Uterus (tissue), 4 donors: Measurements from ENCODE around the gene PDZD11. TPM values are rescaled to one million over a fixed set of nuclear protein-coding genes. Genes with fewer than 3 reads are reported as not detected.
A peak's percentile ranks its signal among the peaks of the same experiment; 100 is the strongest.

ENCODE experiments used
- DNase-seq, 2 donors: peaks; one replicate each; pipeline ENCODE4 v3.0.0-alpha.2; 2019 to 2020
- H3K27ac ChIP-seq, 2 donors: fragments of 200-600 bp; sonication (generic); 1 replicate in 1 of 2; 2 replicates in 1 of 2; pipeline ENCODE4 v1.5.1; 2016 to 2018
- H3K27me3 ChIP-seq, 2 donors: fragments of 200-600 bp; sonication (generic); one replicate each; pipeline ENCODE4 v1.5.1; 2018 to 2019; ENCODE audit warnings: control low read depth in 1 of 2
- H3K36me3 ChIP-seq, 2 donors: fragments of 200-600 bp; sonication (generic); one replicate each; pipeline ENCODE4 v1.5.1; 2019; ENCODE audit warnings: control low read depth in 1 of 2
- H3K4me1 ChIP-seq, 2 donors: fragments of 200-600 bp; sonication (generic); one replicate each; pipeline ENCODE4 v1.5.1; 2018 to 2019; ENCODE audit warnings: control low read depth in 1 of 2
- H3K4me3 ChIP-seq, 2 donors: fragments of 200-600 bp; sonication (generic); 1 replicate in 1 of 2; 2 replicates in 1 of 2; pipeline ENCODE4 v1.5.1; 2018 to 2019; ENCODE audit warnings: mild to moderate bottlenecking in 1 of 2
- H3K9me3 ChIP-seq, 2 donors: fragments of 200-600 bp; sonication (generic); one replicate each; pipeline ENCODE4 v1.5.1; 2019; ENCODE audit warnings: control low read depth in 1 of 2
- POLR2A ChIP-seq, 2 donors: fragments of 450-650 bp; IDR thresholded peaks; one replicate each; pipeline ENCODE4 v1.6.1; 2016; ENCODE audit warnings: antibody characterized with exemption in 2 of 2, mild to moderate bottlenecking in 1 of 2, moderate library complexity in 1 of 2
- intact Hi-C: fragments of 100-400 bp; cut with DNase I; formaldehyde crosslinking; loops from one replicate; pipeline ENCODE4 v1.15.1; 2023; ENCODE audit warnings: low total_unique reads
- total RNA-seq, 4 donors: library from RNA; depleted of rRNA in 3 of 4; stranded (reverse); fragments of >200 nt in 3 of 4; gene quantifications; one replicate each; pipeline versions ENCODE4 v1.1.0 to v1.2.4, GENCODE V29; 2014 to 2023
- TF ChIP-seq, protein P1 (sequence below), 4 experiments: fragments of 200-600 bp in 2 of 4; fragments of 450-650 bp in 2 of 4; sonication (generic) in 2 of 4; IDR thresholded peaks; one replicate each; pipeline ENCODE4 v1.5.1; 2016 to 2019; ENCODE audit warnings: antibody characterized with exemption in 4 of 4, mild to moderate bottlenecking in 2 of 4, moderate library complexity in 1 of 4
- donor health status: DM: yes; HTN: yes; CAD: no.

The PDZD11 gene, protein sequence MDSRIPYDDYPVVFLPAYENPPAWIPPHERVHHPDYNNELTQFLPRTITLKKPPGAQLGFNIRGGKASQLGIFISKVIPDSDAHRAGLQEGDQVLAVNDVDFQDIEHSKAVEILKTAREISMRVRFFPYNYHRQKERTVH
- 10 to 100 TPM; 16.3 to 49.2 (median 25.6) TPM for total RNA-seq

DNA sequence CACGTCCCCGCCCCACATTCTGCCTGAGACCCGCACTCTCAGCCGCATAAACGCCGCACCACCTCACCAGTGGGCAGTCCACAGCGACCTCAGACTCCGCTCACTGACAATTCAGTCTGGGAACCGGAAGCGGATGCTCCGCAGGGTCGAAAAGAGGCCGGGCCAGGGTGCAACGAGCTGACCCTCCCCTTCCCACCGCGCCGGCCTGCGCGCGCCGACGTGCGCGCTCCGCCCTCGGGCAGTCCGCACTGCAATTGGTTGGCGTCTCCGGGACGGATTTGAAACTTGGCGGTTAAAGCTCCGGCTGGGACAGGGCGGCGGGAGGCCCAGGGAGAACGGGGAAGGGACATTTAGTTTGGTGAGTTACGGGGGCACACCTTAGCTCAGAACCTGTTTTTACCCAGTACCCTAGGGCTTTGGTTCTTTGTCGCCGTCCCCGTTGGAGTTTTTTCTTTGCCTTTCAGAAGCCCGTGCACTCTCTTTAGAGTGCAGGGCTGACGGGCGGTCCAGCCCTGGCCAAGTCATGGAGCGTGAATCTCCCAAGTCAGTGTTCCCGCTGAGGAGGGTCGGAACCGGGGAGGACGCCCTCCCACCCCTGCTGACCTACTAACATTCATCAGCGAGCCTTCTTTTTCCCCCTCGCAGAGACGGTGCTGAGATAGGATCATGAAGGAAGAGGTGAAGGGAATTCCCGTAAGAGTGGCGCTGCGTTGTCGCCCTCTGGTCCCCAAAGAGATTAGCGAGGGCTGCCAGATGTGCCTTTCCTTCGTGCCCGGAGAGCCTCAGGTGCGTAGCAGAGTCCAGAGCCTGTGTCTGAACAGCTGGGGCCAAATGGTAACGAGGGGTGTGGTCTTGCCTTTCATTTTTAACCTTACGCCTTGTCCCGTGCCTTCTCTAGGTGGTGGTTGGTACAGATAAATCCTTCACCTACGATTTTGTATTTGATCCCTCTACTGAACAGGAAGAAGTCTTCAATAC, at the start of gene PDZD11, which contains the start of gene KIF4A:
Gene PDZD11, minus strand, starts transcription at position 135 of the 978 bp plus-strand sequence. CDS start 586 bp downstream, outside the sequence.
Gene KIF4A, plus strand, starts transcription at position 312 of the 978 bp plus-strand sequence. Its CDS starts 355 bp downstream, at position 667.
- H3K9me3 ChIP-seq = no peaks in the 10 kb centered on the region
- peak within 1 kb of the TSS; percentile 62 to 67 for H3K27ac ChIP-seq
- intact Hi-C loops = no loop called here
- no peaks in the 10 kb centered on the region for H3K36me3 ChIP-seq
- peak within 1 kb of the TSS; percentile 35 to 41 for H3K4me3 ChIP-seq
- H3K27me3 ChIP-seq = no peaks in the 10 kb centered on the region
- TF ChIP-seq, protein P1, sequence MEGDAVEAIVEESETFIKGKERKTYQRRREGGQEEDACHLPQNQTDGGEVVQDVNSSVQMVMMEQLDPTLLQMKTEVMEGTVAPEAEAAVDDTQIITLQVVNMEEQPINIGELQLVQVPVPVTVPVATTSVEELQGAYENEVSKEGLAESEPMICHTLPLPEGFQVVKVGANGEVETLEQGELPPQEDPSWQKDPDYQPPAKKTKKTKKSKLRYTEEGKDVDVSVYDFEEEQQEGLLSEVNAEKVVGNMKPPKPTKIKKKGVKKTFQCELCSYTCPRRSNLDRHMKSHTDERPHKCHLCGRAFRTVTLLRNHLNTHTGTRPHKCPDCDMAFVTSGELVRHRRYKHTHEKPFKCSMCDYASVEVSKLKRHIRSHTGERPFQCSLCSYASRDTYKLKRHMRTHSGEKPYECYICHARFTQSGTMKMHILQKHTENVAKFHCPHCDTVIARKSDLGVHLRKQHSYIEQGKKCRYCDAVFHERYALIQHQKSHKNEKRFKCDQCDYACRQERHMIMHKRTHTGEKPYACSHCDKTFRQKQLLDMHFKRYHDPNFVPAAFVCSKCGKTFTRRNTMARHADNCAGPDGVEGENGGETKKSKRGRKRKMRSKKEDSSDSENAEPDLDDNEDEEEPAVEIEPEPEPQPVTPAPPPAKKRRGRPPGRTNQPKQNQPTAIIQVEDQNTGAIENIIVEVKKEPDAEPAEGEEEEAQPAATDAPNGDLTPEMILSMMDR (IDR thresholded peaks at IDR 0.05) = no peak
- no peak for TF ChIP-seq POLR2A (IDR thresholded peaks at IDR 0.05)
- peak; percentile 60 to 77 for DNase-seq
- no peaks in the 10 kb centered on the region for H3K4me1 ChIP-seq

DNA sequence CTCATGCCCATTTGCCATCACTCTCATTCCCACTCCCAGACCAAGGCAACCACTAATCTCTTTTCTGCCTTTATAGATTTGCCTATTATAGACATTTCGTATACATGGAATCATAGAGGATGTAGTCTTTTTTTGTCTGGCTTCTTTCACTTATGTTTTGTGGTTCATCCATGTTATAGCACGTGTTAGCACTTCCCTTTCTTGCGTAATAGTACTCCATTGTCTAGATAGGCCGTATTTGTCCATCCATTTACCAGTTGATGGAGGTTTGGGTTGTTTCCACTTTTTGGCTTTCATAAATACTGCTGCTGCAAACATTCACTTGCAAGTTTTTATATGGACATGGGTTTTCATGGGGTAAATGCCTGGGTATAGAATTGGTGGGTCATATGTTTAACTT, 48.6 kb upstream of the PDZD11 start:
- intact Hi-C loops = no loop called here
- Histone ChIP-seq H3K9me3 (no peaks in the 10 kb centered on the region), H3K4me1 (no peaks in the 10 kb centered on the region), H3K36me3 (no peaks in the 10 kb centered on the region), H3K4me3 (no peak overlapping the region), H3K27ac (no peak overlapping the region), H3K27me3 (no peaks in the 10 kb centered on the region)
- no peak for DNase-seq
- TF ChIP-seq, protein P1 (IDR thresholded peaks at IDR 0.05) = no peak
- TF ChIP-seq POLR2A (IDR thresholded peaks at IDR 0.05) = no peak

DNA sequence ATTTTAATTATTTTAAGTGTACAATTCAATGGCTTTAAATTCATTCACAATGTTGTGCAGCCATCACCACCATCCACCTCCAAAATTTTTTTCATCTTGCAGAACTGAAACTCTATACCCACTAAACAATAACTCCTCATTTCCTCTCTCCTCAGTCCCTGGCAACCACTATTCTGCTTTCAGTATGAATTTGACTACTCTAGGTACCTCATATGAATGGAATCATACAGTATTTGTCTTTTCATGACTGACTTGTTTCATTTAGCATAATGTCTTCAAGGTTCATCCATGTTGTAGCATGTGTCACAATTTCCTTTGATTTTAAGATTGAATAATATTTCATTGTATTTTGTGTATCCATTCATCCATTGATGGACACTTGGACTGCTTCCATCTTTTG, 47.0 kb upstream of the PDZD11 start:
- TF ChIP-seq, protein P1 (IDR thresholded peaks at IDR 0.05) = no peak
- TF ChIP-seq POLR2A (IDR thresholded peaks at IDR 0.05) = no peak

DNA sequence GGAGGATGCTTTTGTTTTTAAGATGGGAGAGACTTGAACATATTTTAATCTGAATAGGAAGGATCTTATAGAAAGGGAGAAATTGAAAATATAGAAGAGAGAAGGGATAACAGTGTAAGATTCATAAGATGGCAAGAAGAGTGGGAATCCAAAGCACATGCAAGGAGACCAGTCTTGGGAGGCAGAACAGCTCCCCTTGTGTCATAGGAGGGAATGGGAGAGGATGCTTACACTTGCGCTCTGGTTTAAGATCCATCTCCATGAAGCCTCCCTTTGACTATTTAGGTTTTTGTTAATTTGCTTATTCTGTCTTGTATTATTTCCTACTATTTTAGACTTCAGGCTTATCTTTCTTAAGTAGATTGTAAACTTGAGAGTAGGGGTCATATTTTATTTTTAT, 42.9 kb upstream of the PDZD11 start:
- Histone ChIP-seq H3K27me3 (no peaks in the 10 kb centered on the region), H3K9me3 (no peaks in the 10 kb centered on the region), H3K4me3 (no peak overlapping the region), H3K4me1 (no peaks in the 10 kb centered on the region), H3K27ac (no peak overlapping the region), H3K36me3 (no peaks in the 10 kb centered on the region)
- intact Hi-C loops = no loop called here
- DNase-seq = no peak
- TF ChIP-seq, protein P1 (IDR thresholded peaks at IDR 0.05) = no peak
- no peak for TF ChIP-seq POLR2A (IDR thresholded peaks at IDR 0.05)

More for the DNA sequence above, 47.0 kb upstream of the PDZD11 start:
- Histone ChIP-seq H3K4me3 (no peak overlapping the region), H3K9me3 (no peaks in the 10 kb centered on the region), H3K27me3 (no peaks in the 10 kb centered on the region), H3K36me3 (no peaks in the 10 kb centered on the region), H3K27ac (no peak overlapping the region), H3K4me1 (no peaks in the 10 kb centered on the region)
- no peak for DNase-seq
- intact Hi-C loops = no loop called here

DNA sequence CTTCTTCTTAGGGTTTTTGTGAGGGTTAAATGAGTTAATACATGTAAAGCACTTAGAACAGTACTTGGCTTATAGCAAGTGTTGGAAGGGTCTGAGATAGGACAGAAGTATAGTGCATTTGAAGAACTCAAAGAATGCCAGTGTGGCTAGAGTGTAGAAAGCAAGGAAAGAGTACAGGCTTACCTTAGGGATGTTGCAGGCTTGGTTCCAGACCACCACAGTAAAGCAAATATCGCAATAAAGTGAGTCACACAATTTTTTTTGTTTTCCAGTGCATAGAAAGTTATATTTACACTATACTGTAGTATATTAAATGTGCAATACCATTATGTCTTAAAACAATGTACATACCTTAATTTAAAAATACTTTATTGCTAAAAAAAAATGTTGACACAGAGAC, 41.4 kb upstream of the PDZD11 start:
- H3K4me1 ChIP-seq = no peaks in the 10 kb centered on the region
- H3K9me3 ChIP-seq = no peaks in the 10 kb centered on the region
- H3K36me3 ChIP-seq = no peaks in the 10 kb centered on the region
- no peak for DNase-seq
- H3K27ac ChIP-seq = no peak overlapping the region
- TF ChIP-seq, protein P1 (IDR thresholded peaks at IDR 0.05) = no peak
- H3K4me3 ChIP-seq = no peak overlapping the region
- intact Hi-C loops = no loop called here
- no peaks in the 10 kb centered on the region for H3K27me3 ChIP-seq
